ENCODE data around the gene BAD.

GRCh38 chr11:64222651-64223000, 61.8 kb downstream of the BAD start:
- no peak for TF ChIP-seq CTCF (IDR thresholded peaks at IDR 0.05)
- TF ChIP-seq POLR2A (IDR thresholded peaks at IDR 0.05): no peak

Data from transverse colon (tissue), 3 donors.